ENCODE data around the gene SLC24A3. TPM values are rescaled to one million over a fixed set of nuclear protein-coding genes. Genes with fewer than 3 reads are reported as not detected.

The SLC24A3 gene
- total and polyA plus RNA-seq, 4 donors, result 17.5 to 64.9 (median 43.8) TPM

- 58% methylated on average over 2 of the region's 4 CpGs for WGBS (ENCODE audit: insufficient coverage)
- no peak overlapping the region for H3K27ac ChIP-seq (ENCODE audit: low read depth, low read length)
- peak in 1 of 6 donors; percentile 17 for DNase-seq (ENCODE audit: low read depth in 4 of 6, low spot score in 6 of 6)
- H3K36me3 ChIP-seq (ENCODE audit: control insufficient read depth, insufficient read depth, low read length), result peaks cover 3% of the 10 kb centered on the region
- H3K9me3 ChIP-seq (ENCODE audit: control insufficient read depth, insufficient read depth, low read length), result no peaks in the 10 kb centered on the region
- no peaks in the 10 kb centered on the region for H3K4me1 ChIP-seq (ENCODE audit: control insufficient read depth, insufficient read depth, low read length)
- H3K27me3 ChIP-seq (ENCODE audit: control insufficient read depth, insufficient read depth, low read length), result no peaks in the 10 kb centered on the region
- no peak overlapping the region for H3K4me3 ChIP-seq (ENCODE audit: low read depth, low read length)
Observed at GRCh38 chr20:19712721-19713260, 500.3 kb downstream of the SLC24A3 start.

- Histone ChIP-seq H3K27me3 (ENCODE audit: control insufficient read depth, insufficient read depth, low read length) (no peaks in the 10 kb centered on the region), H3K36me3 (ENCODE audit: control insufficient read depth, insufficient read depth, low read length) (peaks cover 3% of the 10 kb centered on the region), H3K9me3 (ENCODE audit: control insufficient read depth, insufficient read depth, low read length) (no peaks in the 10 kb centered on the region), H3K27ac (ENCODE audit: low read depth, low read length) (no peak overlapping the region), H3K4me3 (ENCODE audit: low read depth, low read length) (no peak overlapping the region), H3K4me1 (ENCODE audit: control insufficient read depth, insufficient read depth, low read length) (no peaks in the 10 kb centered on the region)
- no peak for DNase-seq (ENCODE audit: low read depth in 4 of 6, low spot score in 6 of 6)
- WGBS (ENCODE audit: insufficient coverage), result 80% methylated on average over 1 of the region's 2 CpGs
Observed at GRCh38 chr20:19713822-19714578, 501.6 kb downstream of the SLC24A3 start.

GRCh38 chr20:19714579-19714840 lies 502.1 kb downstream of the SLC24A3 start:
- no peaks in the 10 kb centered on the region for H3K4me1 ChIP-seq (ENCODE audit: control insufficient read depth, insufficient read depth, low read length)
- no peaks in the 10 kb centered on the region for H3K27me3 ChIP-seq (ENCODE audit: control insufficient read depth, insufficient read depth, low read length)
- 80% methylated on average over 1 of the region's 1 CpG for WGBS (ENCODE audit: insufficient coverage)
- no peak for DNase-seq (ENCODE audit: low read depth in 4 of 6, low spot score in 6 of 6)
- no peak overlapping the region for H3K27ac ChIP-seq (ENCODE audit: low read depth, low read length)
- H3K4me3 ChIP-seq (ENCODE audit: low read depth, low read length), result no peak overlapping the region
- no peaks in the 10 kb centered on the region for H3K9me3 ChIP-seq (ENCODE audit: control insufficient read depth, insufficient read depth, low read length)
- H3K36me3 ChIP-seq (ENCODE audit: control insufficient read depth, insufficient read depth, low read length), result peaks cover 3% of the 10 kb centered on the region

- H3K4me1 ChIP-seq (ENCODE audit: control insufficient read depth, insufficient read depth, low read length), result no peaks in the 10 kb centered on the region
- H3K27me3 ChIP-seq (ENCODE audit: control insufficient read depth, insufficient read depth, low read length), result no peaks in the 10 kb centered on the region
- no peaks in the 10 kb centered on the region for H3K9me3 ChIP-seq (ENCODE audit: control insufficient read depth, insufficient read depth, low read length)
- 90% methylated on average over 2 of the region's 3 CpGs for WGBS (ENCODE audit: insufficient coverage)
- no peak for DNase-seq (ENCODE audit: low read depth in 4 of 6, low spot score in 6 of 6)
- no peak overlapping the region for H3K4me3 ChIP-seq (ENCODE audit: low read depth, low read length)
- H3K36me3 ChIP-seq (ENCODE audit: control insufficient read depth, insufficient read depth, low read length), result peaks cover 9% of the 10 kb centered on the region
- H3K27ac ChIP-seq (ENCODE audit: low read depth, low read length), result no peak overlapping the region
Observed at GRCh38 chr20:19715986-19716385, 503.5 kb downstream of the SLC24A3 start.

GRCh38 chr20:19718880-19719279 lies 506.4 kb downstream of the SLC24A3 start:
- Histone ChIP-seq H3K27ac (ENCODE audit: low read depth, low read length) (no peak overlapping the region), H3K4me1 (ENCODE audit: control insufficient read depth, insufficient read depth, low read length) (no peaks in the 10 kb centered on the region), H3K36me3 (ENCODE audit: control insufficient read depth, insufficient read depth, low read length) (peaks cover 14% of the 10 kb centered on the region), H3K4me3 (ENCODE audit: low read depth, low read length) (no peak overlapping the region), H3K27me3 (ENCODE audit: control insufficient read depth, insufficient read depth, low read length) (no peaks in the 10 kb centered on the region), H3K9me3 (ENCODE audit: control insufficient read depth, insufficient read depth, low read length) (no peaks in the 10 kb centered on the region)
- WGBS (ENCODE audit: insufficient coverage), result 97% methylated on average over 3 of the region's 3 CpGs
- DNase-seq (ENCODE audit: low read depth in 4 of 6, low spot score in 6 of 6), result no peak

GRCh38 chr20:19720991-19721390 lies 508.5 kb downstream of the SLC24A3 start:
- H3K9me3 ChIP-seq (ENCODE audit: control insufficient read depth, insufficient read depth, low read length), result no peaks in the 10 kb centered on the region
- H3K4me1 ChIP-seq (ENCODE audit: control insufficient read depth, insufficient read depth, low read length), result no peaks in the 10 kb centered on the region
- H3K27ac ChIP-seq (ENCODE audit: low read depth, low read length), result no peak overlapping the region
- DNase-seq (ENCODE audit: low read depth in 4 of 6, low spot score in 6 of 6), result no peak
- no peak overlapping the region for H3K4me3 ChIP-seq (ENCODE audit: low read depth, low read length)
- 95% methylated on average over 18 of the region's 18 CpGs for WGBS (ENCODE audit: insufficient coverage)
- H3K36me3 ChIP-seq (ENCODE audit: control insufficient read depth, insufficient read depth, low read length), result peaks cover 14% of the 10 kb centered on the region
- H3K27me3 ChIP-seq (ENCODE audit: control insufficient read depth, insufficient read depth, low read length), result no peaks in the 10 kb centered on the region

- H3K4me1 ChIP-seq (ENCODE audit: control insufficient read depth, insufficient read depth, low read length), result no peaks in the 10 kb centered on the region
- H3K27me3 ChIP-seq (ENCODE audit: control insufficient read depth, insufficient read depth, low read length), result no peaks in the 10 kb centered on the region
- no peak overlapping the region for H3K27ac ChIP-seq (ENCODE audit: low read depth, low read length)
- H3K9me3 ChIP-seq (ENCODE audit: control insufficient read depth, insufficient read depth, low read length), result no peaks in the 10 kb centered on the region
- DNase-seq (ENCODE audit: low read depth in 4 of 6, low spot score in 6 of 6), result no peak
- 100% methylated on average over 1 of the region's 4 CpGs for WGBS (ENCODE audit: insufficient coverage)
- H3K4me3 ChIP-seq (ENCODE audit: low read depth, low read length), result no peak overlapping the region
- peaks cover 14% of the 10 kb centered on the region for H3K36me3 ChIP-seq (ENCODE audit: control insufficient read depth, insufficient read depth, low read length)
Observed at GRCh38 chr20:19723051-19723450, 510.6 kb downstream of the SLC24A3 start.

- Histone ChIP-seq H3K4me3 (ENCODE audit: low read depth, low read length) (no peak overlapping the region), H3K27ac (ENCODE audit: low read depth, low read length) (no peak overlapping the region), H3K4me1 (ENCODE audit: control insufficient read depth, insufficient read depth, low read length) (no peaks in the 10 kb centered on the region), H3K36me3 (ENCODE audit: control insufficient read depth, insufficient read depth, low read length) (peaks cover 14% of the 10 kb centered on the region), H3K9me3 (ENCODE audit: control insufficient read depth, insufficient read depth, low read length) (no peaks in the 10 kb centered on the region), H3K27me3 (ENCODE audit: control insufficient read depth, insufficient read depth, low read length) (no peaks in the 10 kb centered on the region)
- peak in 1 of 6 donors; percentile 21 for DNase-seq (ENCODE audit: low read depth in 4 of 6, low spot score in 6 of 6)
- WGBS (ENCODE audit: insufficient coverage), result 92% methylated on average over 10 of the region's 11 CpGs
Observed at GRCh38 chr20:19723813-19724430, 511.5 kb downstream of the SLC24A3 start.

GRCh38 chr20:19725373-19725772 lies 512.9 kb downstream of the SLC24A3 start:
- Histone ChIP-seq H3K4me1 (ENCODE audit: control insufficient read depth, insufficient read depth, low read length) (no peaks in the 10 kb centered on the region), H3K9me3 (ENCODE audit: control insufficient read depth, insufficient read depth, low read length) (no peaks in the 10 kb centered on the region), H3K27me3 (ENCODE audit: control insufficient read depth, insufficient read depth, low read length) (no peaks in the 10 kb centered on the region), H3K36me3 (ENCODE audit: control insufficient read depth, insufficient read depth, low read length) (peaks cover 11% of the 10 kb centered on the region), H3K4me3 (ENCODE audit: low read depth, low read length) (no peak overlapping the region), H3K27ac (ENCODE audit: low read depth, low read length) (no peak overlapping the region)
- no peak for DNase-seq (ENCODE audit: low read depth in 4 of 6, low spot score in 6 of 6)
- no CpG with 5 or more reads among the region's 4 CpGs for WGBS (ENCODE audit: insufficient coverage)

Data from spinal cord (tissue), 10 donors.